HFFc6 (cell line): ENCODE measurements around the gene DNAJB6. TPM values are rescaled to one million over a fixed set of nuclear protein-coding genes. Genes with fewer than 3 reads are reported as not detected.
A peak's percentile ranks its signal among the peaks of the same experiment; 100 is the strongest.

ENCODE experiments used
- DNase-seq: peaks from one replicate; pipeline ENCODE4 v3.0.0-alpha.2; 2018
- H3K27ac Mint-ChIP-seq: 2 replicates; pipeline ENCODE4 v1.8.0; 2020; ENCODE audit warnings: mild to moderate bottlenecking, mixed read lengths
- H3K27me3 Mint-ChIP-seq: 2 replicates; pipeline ENCODE4 v1.8.0; 2021; ENCODE audit warnings: mild to moderate bottlenecking, moderate library complexity, mixed read lengths; ENCODE audit not compliant: insufficient read depth
- H3K36me3 Mint-ChIP-seq: 2 replicates; pipeline ENCODE4 v1.8.0; 2021; ENCODE audit warnings: low read depth, mixed read lengths
- H3K4me1 Mint-ChIP-seq: 2 replicates; pipeline ENCODE4 v1.8.0; 2020; ENCODE audit warnings: low read depth, mixed read lengths
- H3K4me3 Mint-ChIP-seq: 2 replicates; pipeline ENCODE4 v1.8.0; 2020; ENCODE audit warnings: mild to moderate bottlenecking, moderate library complexity, mixed read lengths
- H3K9me3 Mint-ChIP-seq: 2 replicates; pipeline ENCODE4 v1.8.0; 2020; ENCODE audit warnings: mild to moderate bottlenecking, mixed read lengths
- total RNA-seq, 6 experiments: library from RNA; stranded (reverse); fragmentation: NEBNext Ultra II Directional; extraction: Animal tissue kit (Norgen Biotek cat#: 25700); gene quantifications; 2 replicates in 1 of 6; 3 replicates in 5 of 6; pipeline ENCODE4 v1.2.3, GENCODE V29; 2021
- TF ChIP-seq, protein P1 (sequence below): fragments of 200-600 bp; sonication (generic); IDR thresholded peaks from 2 replicates; pipeline ENCODE4 v1.5.0; 2021; ENCODE audit warnings: antibody characterized with exemption, mild to moderate bottlenecking

Gene DNAJB6
- total RNA-seq, 6 experiments from 2014 or later, result 135 to 204 (median 163) TPM

DNA sequence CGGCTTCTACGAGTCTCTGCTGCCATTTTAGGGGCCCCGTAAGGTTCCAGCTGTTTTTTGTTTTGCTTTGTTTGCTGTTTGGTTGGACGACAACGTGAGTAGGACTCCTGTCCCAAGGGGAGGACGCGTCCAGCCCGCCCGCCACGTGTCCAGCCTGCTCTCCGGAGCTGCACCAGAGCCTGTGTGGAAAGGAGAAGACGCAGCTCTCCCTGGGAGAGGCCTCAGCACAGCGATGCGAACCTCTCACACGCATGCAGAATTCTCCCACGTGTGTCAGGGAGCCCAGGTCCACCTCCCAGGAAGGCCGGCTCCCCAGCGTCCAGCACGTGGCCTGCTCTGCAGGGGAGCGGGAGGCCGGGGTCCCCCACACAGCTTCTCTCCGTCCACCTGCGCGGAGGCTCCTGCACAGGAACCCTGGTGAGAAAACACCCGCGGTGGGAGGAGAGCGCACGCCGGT lies 36.4 kb upstream of the DNAJB6 start:
- peaks cover 38% of the 10 kb centered on the region for H3K4me1 Mint-ChIP-seq
- no peak overlapping the region for H3K4me3 Mint-ChIP-seq
- peaks cover 7% of the 10 kb centered on the region for H3K36me3 Mint-ChIP-seq
- DNase-seq, result no peak
- H3K27ac Mint-ChIP-seq, result no peak overlapping the region
- TF ChIP-seq, protein P1, sequence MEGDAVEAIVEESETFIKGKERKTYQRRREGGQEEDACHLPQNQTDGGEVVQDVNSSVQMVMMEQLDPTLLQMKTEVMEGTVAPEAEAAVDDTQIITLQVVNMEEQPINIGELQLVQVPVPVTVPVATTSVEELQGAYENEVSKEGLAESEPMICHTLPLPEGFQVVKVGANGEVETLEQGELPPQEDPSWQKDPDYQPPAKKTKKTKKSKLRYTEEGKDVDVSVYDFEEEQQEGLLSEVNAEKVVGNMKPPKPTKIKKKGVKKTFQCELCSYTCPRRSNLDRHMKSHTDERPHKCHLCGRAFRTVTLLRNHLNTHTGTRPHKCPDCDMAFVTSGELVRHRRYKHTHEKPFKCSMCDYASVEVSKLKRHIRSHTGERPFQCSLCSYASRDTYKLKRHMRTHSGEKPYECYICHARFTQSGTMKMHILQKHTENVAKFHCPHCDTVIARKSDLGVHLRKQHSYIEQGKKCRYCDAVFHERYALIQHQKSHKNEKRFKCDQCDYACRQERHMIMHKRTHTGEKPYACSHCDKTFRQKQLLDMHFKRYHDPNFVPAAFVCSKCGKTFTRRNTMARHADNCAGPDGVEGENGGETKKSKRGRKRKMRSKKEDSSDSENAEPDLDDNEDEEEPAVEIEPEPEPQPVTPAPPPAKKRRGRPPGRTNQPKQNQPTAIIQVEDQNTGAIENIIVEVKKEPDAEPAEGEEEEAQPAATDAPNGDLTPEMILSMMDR, result no peak
- peaks cover 10% of the 10 kb centered on the region for H3K9me3 Mint-ChIP-seq
- no peaks in the 10 kb centered on the region; the same call in 1 of the 2 replicates for H3K27me3 Mint-ChIP-seq

DNA sequence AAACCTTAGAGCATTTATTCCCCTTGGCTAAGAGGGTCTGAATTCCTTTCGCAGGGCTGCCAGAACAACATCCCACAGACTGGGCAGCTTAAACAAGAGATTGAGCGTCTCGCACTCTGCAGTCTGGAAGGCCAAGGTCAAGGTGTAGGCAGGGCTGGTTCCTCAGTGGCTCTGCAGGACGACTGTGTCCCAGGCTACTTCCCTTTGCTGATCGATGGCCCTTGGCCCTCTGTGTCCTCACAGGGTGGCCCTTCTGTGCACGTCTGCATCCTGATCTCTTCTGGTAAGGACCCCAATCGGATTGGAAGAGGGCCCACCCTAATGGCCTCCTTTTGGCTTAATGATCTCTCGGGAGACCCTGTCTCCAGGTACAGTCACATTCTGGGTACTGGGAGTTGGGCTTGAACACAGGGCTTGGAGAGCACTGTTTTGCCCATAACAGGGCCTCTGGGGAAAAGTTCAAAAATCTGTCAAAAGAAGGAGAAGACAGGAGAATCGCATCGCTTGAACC lies 35.1 kb upstream of the DNAJB6 start:
- no peaks in the 10 kb centered on the region; the same call in 1 of the 2 replicates for H3K27me3 Mint-ChIP-seq
- TF ChIP-seq, protein P1, result no peak
- peaks cover 38% of the 10 kb centered on the region for H3K4me1 Mint-ChIP-seq
- H3K9me3 Mint-ChIP-seq, result peaks cover 10% of the 10 kb centered on the region
- peak overlapping the region; percentile 82; the same call in 1 of the 2 replicates for H3K27ac Mint-ChIP-seq
- peaks cover 7% of the 10 kb centered on the region for H3K36me3 Mint-ChIP-seq
- no peak overlapping the region for H3K4me3 Mint-ChIP-seq
- no peak for DNase-seq

DNA sequence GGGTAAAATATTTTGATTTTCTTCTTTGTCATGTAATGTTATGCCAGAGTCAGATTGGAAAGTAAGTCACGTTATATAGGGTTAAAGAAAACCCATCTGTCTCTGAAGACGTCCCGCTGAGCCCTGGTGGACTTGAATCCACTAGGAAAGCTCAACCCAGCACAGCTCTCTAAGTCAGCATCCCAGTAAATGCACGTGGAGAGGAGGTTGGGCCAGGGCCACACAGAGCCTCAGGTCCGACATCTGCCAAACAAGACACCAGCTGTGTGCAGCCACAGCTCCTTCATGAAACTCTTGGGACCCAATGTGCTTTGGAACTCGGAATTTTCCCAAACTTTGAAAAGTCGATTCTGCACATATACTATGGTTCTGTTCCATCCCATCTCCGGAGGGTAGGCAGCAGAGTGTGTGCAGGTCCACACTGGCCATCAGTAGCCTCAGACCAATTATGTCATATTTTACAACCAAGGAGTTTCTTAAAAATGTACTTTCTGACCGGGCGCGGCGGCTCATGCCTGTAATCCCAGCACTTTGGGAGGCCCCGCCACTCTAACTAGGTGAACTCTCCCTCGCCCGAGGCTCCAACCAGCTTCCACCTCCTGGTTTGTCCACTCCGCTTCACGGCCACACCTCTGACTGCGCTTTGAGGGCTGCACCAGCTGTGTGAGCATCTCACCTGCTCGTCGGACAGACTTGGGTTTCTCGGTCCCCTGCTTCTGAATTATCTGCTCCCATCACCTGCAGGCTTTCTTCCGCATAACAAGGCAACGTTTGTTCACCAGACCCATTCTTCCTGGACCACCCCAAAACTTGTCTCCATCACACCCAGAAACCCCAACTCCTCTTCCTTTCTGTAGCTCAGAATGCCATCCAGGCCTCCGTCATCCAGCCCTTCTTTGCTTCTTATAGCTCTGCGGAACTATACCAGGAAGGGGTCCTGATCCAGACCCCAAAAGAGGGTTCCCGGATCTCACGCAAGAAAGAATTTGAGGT lies 29.7 kb upstream of the DNAJB6 start:
- no peaks in the 10 kb centered on the region for H3K36me3 Mint-ChIP-seq
- H3K27me3 Mint-ChIP-seq, result no peaks in the 10 kb centered on the region; the same call in 1 of the 2 replicates
- TF ChIP-seq, protein P1, result no peak
- no peak overlapping the region for H3K4me3 Mint-ChIP-seq
- DNase-seq, result no peak
- H3K27ac Mint-ChIP-seq, result peak overlapping the region; percentile 66
- H3K9me3 Mint-ChIP-seq, result no peaks in the 10 kb centered on the region
- peaks cover 55% of the 10 kb centered on the region for H3K4me1 Mint-ChIP-seq

DNA sequence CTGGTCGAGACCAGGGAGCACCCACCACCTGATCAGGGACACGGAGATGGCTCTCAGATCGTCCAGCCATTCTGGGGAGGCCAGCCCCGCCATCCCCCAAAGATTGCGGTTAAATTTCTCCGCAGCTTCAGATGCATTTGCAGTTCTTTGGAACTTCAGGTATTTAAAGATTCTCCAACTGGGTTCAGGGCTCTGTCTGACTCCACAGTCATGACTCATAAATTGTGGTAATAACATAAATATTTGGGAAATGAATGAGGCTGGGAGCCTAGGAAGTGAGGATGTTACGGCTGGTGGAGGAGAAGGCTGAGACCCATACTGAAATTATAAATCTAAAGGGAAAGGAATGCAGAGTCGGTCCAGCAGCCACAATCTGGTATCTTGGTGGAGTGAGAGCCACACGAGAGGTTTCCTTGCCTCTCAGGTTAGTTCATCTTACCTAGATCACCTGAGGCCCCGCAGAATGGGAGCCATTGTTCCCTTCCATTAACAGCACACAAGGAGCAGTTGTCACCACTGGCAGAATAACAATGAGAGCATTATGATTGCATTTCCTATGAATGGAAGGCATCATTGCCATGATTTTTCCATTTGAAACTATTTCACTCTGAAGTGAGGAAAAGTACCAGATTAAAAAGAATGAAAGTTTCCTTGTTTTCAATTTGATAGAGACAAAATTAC lies 26.7 kb upstream of the DNAJB6 start:
- peak overlapping the region; percentile 93 for H3K27ac Mint-ChIP-seq
- TF ChIP-seq, protein P1, result no peak
- H3K27me3 Mint-ChIP-seq, result no peaks in the 10 kb centered on the region; the same call in 1 of the 2 replicates
- DNase-seq, result peak; percentile 97
- no peaks in the 10 kb centered on the region for H3K36me3 Mint-ChIP-seq
- H3K4me3 Mint-ChIP-seq, result peak overlapping the region; percentile 62
- no peaks in the 10 kb centered on the region for H3K9me3 Mint-ChIP-seq
- H3K4me1 Mint-ChIP-seq, result peaks cover 34% of the 10 kb centered on the region

DNA sequence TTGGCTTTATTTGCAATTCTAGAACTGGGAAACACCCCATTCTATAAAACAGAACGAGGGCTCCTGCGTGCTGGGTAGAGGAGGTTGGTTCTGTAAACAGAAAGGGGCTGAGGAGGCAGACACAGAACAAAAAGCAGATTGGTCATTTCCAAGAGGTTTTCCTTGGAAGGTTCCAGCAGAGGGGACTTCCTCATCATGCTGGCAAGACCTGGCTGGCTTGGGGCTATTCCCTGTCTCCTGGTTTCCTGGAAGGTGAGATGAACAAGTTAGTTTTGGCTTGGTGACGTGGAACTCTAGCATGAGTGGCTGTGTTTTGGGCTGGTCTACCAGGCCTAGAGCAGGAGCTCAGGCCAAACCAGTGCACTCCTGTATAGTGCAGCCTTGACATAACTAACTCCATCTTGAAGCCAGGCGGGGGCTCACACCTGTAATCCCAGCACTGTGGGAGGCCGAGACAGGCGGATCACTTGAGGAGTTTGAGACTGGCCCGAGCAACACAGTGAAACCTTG lies 26.1 kb upstream of the DNAJB6 start:
- no peaks in the 10 kb centered on the region for H3K36me3 Mint-ChIP-seq
- peak; percentile 27 for DNase-seq
- H3K27ac Mint-ChIP-seq, result peak overlapping the region; percentile 93
- peak overlapping the region; percentile 62 for H3K4me3 Mint-ChIP-seq
- H3K27me3 Mint-ChIP-seq, result no peaks in the 10 kb centered on the region; the same call in 1 of the 2 replicates
- no peaks in the 10 kb centered on the region for H3K9me3 Mint-ChIP-seq
- TF ChIP-seq, protein P1, result no peak
- H3K4me1 Mint-ChIP-seq, result peaks cover 34% of the 10 kb centered on the region
